D721Med (cell line): ENCODE results near the gene NUTM1.
"Not testable (repeated sequence)": the region's sequence is repeated elsewhere in the genome, so short reads cannot be mapped to it uniquely, and the experiment has no call there.

ENCODE experiments used
- DNase-seq: peaks from one replicate; pipeline ENCODE4 v3.0.0; 2011; ENCODE audit warnings: low spot score; ENCODE audit not compliant: insufficient read length
- FAIRE-seq: peaks from 2 replicates; lab custom pipeline; 2011; peaks lifted over from hg19 to GRCh38; lab: Jason Lieb, UNC
- TF ChIP-seq, protein P1 (sequence below): IDR thresholded peaks from 2 replicates; pipeline ENCODE4 v1.5.1; 2012; ENCODE audit warnings: mild to moderate bottlenecking, control low read depth; ENCODE audit not compliant: insufficient read depth; ENCODE audit errors: missing control alignments

The NUTM1 gene

DNA sequence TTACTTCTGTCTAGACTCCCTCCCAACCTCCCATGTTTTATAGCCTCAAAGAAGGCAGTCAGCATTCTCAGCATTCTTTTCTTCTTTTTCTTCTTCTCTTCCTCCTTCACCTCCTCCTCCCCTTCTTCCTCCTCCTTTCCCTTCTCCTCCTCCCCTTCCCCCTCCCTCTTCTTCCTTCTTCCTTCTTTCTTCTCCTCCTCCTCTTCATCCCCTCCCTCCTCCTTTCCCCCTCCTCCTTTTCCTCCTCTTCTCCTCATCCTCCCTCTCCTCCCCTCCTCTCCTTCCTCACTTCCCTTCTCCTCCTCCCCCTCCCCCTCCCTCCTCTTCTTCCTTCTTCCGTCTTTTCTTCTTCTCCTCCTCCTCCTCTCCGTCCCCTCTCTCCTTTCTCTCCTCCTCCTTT, 27.5 kb downstream of the NUTM1 start:
- no peak for DNase-seq
- TF ChIP-seq, protein P1, sequence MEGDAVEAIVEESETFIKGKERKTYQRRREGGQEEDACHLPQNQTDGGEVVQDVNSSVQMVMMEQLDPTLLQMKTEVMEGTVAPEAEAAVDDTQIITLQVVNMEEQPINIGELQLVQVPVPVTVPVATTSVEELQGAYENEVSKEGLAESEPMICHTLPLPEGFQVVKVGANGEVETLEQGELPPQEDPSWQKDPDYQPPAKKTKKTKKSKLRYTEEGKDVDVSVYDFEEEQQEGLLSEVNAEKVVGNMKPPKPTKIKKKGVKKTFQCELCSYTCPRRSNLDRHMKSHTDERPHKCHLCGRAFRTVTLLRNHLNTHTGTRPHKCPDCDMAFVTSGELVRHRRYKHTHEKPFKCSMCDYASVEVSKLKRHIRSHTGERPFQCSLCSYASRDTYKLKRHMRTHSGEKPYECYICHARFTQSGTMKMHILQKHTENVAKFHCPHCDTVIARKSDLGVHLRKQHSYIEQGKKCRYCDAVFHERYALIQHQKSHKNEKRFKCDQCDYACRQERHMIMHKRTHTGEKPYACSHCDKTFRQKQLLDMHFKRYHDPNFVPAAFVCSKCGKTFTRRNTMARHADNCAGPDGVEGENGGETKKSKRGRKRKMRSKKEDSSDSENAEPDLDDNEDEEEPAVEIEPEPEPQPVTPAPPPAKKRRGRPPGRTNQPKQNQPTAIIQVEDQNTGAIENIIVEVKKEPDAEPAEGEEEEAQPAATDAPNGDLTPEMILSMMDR = no peak
- no peak for FAIRE-seq

DNA sequence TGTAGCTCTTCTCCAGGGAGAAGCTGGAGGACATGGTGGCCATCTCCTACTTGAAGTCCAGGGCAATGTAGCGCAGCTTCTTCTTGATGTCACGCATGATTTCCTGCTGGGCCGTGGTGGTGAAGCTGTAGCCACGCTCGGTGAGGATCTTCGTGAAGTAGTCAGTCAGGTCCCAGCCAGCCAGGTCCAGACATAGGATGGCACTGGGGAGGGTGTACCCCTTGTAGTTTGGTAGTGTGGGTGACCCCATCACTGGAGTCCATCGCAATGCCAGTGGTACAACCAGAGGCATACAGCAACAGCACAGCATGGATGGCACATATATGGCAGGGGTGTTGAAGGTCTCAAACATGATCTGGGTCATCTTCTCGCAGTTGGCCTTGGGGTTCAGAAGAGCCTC, 30.8 kb downstream of the NUTM1 start:
- FAIRE-seq = no peak
- TF ChIP-seq, protein P1 = no peak
- no peak for DNase-seq

DNA sequence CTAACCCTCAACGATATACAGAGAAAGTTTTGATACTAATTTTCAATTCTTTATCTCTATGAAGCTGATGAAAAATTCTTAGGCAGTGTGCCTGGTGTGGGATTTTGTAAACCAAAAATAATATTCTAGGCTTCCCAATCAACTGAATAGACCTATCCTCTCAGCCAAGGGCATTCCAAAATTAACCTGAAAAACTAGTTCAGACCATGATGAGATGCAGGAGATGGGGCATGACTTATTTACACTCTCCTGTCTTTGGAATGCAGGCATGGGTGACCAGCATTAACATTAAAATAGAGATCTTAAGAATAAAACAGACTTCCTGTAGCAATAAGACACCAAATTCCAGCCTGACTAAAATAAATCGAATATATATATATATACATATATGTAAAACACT, 31.7 kb downstream of the NUTM1 start:
- FAIRE-seq (no peak), DNase-seq (no peak)
- TF ChIP-seq, protein P1 = no peak

DNA sequence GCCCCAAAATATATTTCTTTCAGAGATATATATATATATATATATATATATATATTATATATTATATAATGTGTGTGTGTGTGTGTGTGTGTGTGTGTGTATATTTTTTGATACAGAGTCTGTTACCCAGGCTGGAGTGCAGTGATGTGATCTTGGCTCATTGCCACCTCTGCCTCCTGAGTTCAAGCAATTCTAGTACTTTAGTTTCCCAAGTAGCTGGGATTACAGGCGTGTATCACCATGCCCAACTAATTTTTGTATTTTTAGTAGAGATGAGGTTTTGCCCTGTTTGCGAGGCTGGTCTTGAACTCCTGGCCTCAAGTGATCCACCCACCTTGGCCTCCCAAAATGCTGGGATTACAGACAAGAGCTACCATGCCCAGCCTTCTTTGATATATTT, 32.4 kb downstream of the NUTM1 start:
- DNase-seq, FAIRE-seq: not testable (repeated sequence)

DNA sequence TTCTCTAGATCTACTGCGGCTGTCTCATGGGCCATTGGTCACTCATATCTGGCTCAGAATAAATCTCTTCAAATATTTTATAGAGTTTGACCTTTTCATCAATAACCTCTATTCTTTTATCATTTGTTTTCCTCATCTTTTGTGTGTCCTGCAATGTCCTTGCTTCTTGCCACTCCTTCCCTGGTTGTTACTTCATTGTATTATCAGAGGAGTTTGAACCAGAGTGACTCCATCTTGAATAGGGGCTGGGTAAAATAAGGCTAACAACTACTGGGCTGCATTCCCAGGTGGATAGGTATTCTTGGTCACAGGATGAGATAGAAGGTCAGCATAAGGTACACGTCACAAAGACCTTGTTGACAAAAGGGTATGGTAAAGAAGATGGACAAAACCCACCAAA, 33.7 kb downstream of the NUTM1 start:
- DNase-seq (no peak), FAIRE-seq (no peak)
- TF ChIP-seq, protein P1 = no peak

DNA sequence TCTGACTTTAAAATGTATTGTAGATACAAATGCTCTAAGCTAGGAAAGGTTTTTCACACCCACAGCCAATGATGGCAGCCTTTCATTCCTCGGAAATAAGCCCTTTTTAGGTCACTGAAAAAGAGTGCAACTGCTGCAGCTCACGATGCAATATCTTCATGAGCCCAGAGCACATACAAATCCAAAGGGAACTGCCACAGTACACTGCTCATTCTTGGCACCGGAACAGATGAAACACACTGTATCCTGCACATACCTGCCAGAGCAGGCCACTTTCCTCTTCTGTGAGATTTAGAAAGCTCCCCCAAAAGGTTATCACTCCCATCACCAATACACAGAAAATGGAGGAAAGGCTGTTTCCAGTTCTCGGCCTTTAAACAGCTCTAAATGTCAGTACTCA, 37.4 kb downstream of the NUTM1 start:
- FAIRE-seq, DNase-seq: not testable (repeated sequence)

DNA sequence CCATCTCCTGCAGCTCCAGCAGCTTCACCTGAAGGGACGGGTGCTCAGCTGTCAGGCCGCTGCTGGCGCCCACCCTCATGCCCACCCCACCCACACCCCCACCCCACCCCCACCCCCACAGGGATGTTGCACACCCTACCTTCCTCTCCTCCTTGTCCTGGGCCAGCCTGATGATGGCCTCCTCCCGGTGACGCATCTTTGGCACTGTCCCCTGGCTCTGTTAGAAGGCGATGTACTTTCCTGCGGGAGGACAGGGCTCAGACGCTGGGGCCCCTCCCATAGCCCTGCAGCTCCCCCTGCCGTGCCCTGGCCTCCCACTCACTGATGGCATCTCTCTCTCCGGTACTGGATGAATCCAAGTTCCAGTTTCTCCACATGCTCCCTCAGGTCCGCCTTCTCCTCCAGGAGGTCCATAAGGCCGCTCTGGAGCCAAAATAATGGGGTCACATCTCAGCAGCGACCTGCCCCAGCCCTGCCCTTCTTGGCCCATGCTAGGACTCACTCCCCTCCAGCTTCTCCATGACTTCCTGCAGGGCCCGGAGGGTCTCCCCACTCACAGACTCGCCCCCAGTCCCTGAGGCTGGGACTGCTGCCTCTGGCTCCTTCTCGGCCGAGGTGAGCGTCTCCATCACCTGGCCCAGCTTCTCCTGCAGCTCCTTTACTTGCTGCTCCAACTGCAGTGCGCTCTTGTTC, 38.9 kb downstream of the NUTM1 start:
- not testable (repeated sequence) for FAIRE-seq, DNase-seq

DNA sequence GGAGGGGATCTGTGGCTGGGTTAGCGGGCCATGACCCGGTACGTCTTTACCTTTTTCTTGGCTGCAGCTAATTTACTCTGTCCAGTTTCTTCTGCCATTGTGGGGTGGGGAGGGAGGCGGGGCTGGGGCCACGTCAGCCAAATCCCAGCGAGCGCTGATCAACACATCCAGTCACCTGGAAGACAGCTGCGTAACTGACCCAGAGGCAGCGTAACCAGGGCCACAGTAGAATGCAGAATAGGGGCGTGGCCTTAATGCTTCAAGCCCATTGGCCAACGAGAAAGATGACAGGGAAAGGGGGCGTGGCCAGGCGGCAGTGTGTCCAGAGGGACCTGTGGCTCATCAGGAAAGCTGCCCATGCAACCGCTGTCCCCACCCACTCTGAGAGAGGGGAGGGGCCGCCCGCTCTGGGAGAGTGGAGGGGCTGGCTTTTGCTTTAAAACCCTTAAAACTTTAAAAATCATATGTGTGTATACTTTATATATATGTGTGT, 46.5 kb downstream of the NUTM1 start:
- DNase-seq, FAIRE-seq: not testable (repeated sequence)

DNA sequence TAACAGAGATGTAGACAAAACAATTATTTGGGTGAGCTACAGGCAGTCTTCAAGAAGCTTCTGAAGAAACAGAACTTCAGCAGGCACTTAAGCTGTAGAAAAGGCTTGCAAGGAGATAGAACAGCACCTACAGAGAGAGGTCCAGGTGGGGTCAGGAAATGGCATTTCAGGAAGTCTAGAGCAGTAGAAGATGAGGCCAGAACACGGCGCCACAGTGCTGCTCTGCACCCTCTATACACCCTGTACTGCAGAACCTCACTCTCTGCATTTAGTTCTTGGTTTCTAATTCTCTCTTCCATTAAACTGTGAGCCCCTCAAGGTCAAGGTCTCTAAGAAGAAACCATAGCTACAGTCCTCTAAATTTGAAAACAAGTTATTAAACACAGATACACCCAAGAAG, 49.9 kb downstream of the NUTM1 start:
- DNase-seq, FAIRE-seq: not testable (repeated sequence)

DNA sequence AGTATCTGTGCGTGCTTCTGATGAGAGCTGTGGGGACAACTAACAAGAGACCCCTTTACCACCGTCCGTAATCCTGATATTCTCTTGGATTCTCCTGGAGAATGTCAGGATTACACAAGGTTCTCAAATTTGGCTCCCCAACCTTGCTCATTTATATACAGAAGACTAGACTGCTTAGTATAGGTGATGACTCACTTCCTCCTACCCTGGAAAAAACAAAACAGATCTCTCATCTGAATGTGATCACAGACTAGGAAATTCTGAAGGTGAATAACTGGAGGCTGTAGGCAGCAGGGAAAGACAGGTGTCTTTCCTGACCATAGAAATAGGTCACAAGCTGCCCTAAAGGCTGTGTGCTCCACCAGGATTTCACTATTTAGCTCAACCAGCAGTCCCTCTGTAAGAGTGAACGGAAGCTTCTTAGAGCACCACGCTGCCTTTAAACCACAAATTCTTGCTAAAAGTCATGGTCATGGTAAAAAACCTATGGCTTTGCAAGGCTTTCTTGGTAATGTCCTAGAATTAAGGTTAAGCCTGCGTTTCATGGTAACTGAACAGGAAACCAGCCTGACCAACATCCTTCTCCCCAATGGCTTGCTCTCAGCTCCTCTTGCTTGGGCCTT, 54.6 kb downstream of the NUTM1 start:
- not testable (repeated sequence) for DNase-seq, FAIRE-seq

DNA sequence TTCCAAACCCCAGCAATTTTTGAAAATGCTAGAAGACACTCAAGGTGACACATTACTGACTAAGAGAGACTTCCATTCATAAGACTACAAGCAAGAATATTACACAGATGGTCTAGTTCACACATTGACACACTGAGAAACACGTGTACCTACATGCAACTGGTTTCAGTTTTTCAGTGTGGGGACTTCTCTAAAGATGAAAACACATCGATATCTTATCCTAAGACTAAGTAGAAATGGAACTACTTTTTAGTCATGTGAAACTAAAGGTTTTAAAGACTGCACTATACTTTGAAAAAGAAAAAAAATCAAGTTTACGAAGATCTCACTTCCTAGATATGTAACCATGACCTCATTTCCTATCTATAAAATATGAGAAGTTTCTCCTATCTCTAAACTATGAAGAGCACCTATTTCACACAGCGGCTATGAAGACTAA, 60.1 kb downstream of the NUTM1 start:
- FAIRE-seq, DNase-seq: not testable (repeated sequence)

DNA sequence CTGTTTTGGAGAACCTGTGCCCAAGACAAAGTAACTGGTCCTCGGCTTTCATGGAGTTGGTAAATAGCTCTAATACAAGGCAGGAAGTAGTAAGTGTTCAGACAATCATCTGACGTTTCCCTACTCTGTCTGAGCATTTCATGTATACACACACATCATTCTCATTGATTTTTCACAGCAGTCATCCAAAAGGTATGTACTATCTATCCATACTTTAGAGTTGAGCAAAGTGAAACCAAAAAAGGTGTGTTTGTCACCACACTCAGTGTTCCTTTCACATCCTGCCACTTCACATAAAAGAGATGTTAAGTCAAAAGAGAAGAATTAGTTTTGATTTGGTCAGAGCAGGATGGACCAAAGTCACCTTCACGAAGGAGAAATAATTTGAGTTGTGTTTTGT, 60.8 kb downstream of the NUTM1 start:
- DNase-seq, FAIRE-seq: not testable (repeated sequence)
